ENCODE measurements around the gene DPM2. TPM values are rescaled to one million over a fixed set of nuclear protein-coding genes. Genes with fewer than 3 reads are reported as not detected.
A peak's percentile ranks its signal among the peaks of the same experiment; 100 is the strongest.

The DPM2 gene
- polyA plus RNA-seq, 2 of the 4 experiments (the other 2 are of a cell fraction) = 41.9 to 45.9 TPM

- TF ChIP-seq REST (IDR thresholded peaks at IDR 0.05) = no peak
Measured at GRCh38 chr9:127935765-127936221, 1.9 kb downstream of the DPM2 start (continued).

GRCh38 chr9:127934986-127935385, 2.7 kb downstream of the DPM2 start:
- WGBS (ENCODE audit: missing lambda C conversion rate) = 62% methylated on average over 7 of the region's 11 CpGs
- Histone ChIP-seq H3K9me3 (no peaks in the 10 kb centered on the region), H3K4me3 (no peak overlapping the region), H3K4me1 (peaks cover 45% of the 10 kb centered on the region), H3K27ac (no peak overlapping the region), H3K4me2 (peak overlapping the region; percentile 79; the same call in 1 of the 3 replicates)
- no peak for TF ChIP-seq RAD21 (conservative IDR thresholded peaks at IDR 0.05 in 1 of 2, IDR thresholded peaks at IDR 0.05 in 1 of 2)
- ChIA-PET CTCF (interaction anchor here (0.9 to 35.7 kb wide), 5 partner anchors 9 to 183 kb away, joined by 3 to 827 read pairs (median 43); no protein-coding TSS in a partner anchor), POLR2A (no interaction called here)
- no peak for DNase-seq (ENCODE audit: low read depth in 1 of 2, low spot score in 1 of 2)
- ATAC-seq = no peak
- FAIRE-seq = no peak

- peaks cover 48% of the 10 kb centered on the region for H3K4me1 ChIP-seq
- CTCF ChIA-PET = interaction anchor here (0.9 to 35.7 kb wide), 6 partner anchors 9 to 184 kb away, joined by 3 to 827 read pairs (median 24); no protein-coding TSS in a partner anchor
- no peak overlapping the region for H3K4me2 ChIP-seq
- FAIRE-seq = no peak
- POLR2A ChIA-PET = interaction anchor here (0.6 kb wide), 1 partner anchor 145 kb away, joined by 10 read pairs; no protein-coding TSS in a partner anchor
- WGBS (ENCODE audit: missing lambda C conversion rate) = 81% methylated on average over 4 of the region's 4 CpGs
- TF ChIP-seq CTCF (IDR thresholded peaks at IDR 0.05) (0 out of 3 replicates have a peak, but pooled peaks have one; percentile 7), ZFP36 (IDR thresholded peaks at IDR 0.05; ENCODE audit: borderline replicate concordance, partially characterized antibody) (no peak)
- no peak for DNase-seq (ENCODE audit: low read depth in 1 of 2, low spot score in 1 of 2)
- H3K27ac ChIP-seq = no peak overlapping the region
- no peaks in the 10 kb centered on the region for H3K9me3 ChIP-seq
- no peak overlapping the region for H3K4me3 ChIP-seq
- ATAC-seq = no peak
Measured at GRCh38 chr9:127934248-127934647, 3.4 kb downstream of the DPM2 start.

GRCh38 chr9:127931092-127931881, 6.4 kb downstream of the DPM2 start:
- ATAC-seq = peak; percentile 48 to 57
- H3K9me3 ChIP-seq = no peaks in the 10 kb centered on the region
- peak overlapping the region; percentile 54 for H3K4me3 ChIP-seq
- ChIA-PET CTCF (interaction anchor here (0.5 to 35.7 kb wide), 6 partner anchors 8 to 196 kb away, joined by 3 to 827 read pairs (median 26); partner anchors contain the start of gene TOR2A), POLR2A (interaction anchor here (0.6 kb wide), 1 partner anchor 94 kb away, joined by 4 read pairs; no protein-coding TSS in a partner anchor)
- H3K27ac ChIP-seq = peak overlapping the region; percentile 83 to 84
- DNase-seq (ENCODE audit: low read depth in 1 of 2, low spot score in 1 of 2) = peak; percentile 77 to 86
- WGBS (ENCODE audit: missing lambda C conversion rate) = 3% methylated on average over 18 of the region's 18 CpGs
- peak overlapping the region; percentile 98 for H3K4me2 ChIP-seq
- no peak for FAIRE-seq
- H3K4me1 ChIP-seq = peaks cover 54% of the 10 kb centered on the region
- TF ChIP-seq MAX (IDR thresholded peaks at IDR 0.05) = 0 out of 2 replicates have a peak, but pooled peaks have one; percentile 13
- TF ChIP-seq ELK1 (IDR thresholded peaks at IDR 0.05; ENCODE audit: low read depth, low read length) = no peak
- no peak for TF ChIP-seq MAFK (IDR thresholded peaks at IDR 0.05; ENCODE audit: partially characterized antibody)
- no peak for TF ChIP-seq MAZ (IDR thresholded peaks at IDR 0.05; ENCODE audit: borderline replicate concordance, low read depth, low read length)
- TF ChIP-seq EP300 (IDR thresholded peaks at IDR 0.05) = no peak
- no peak for TF ChIP-seq RAD21 (conservative IDR thresholded peaks at IDR 0.05 in 1 of 2, IDR thresholded peaks at IDR 0.05 in 1 of 2)
- no peak for TF ChIP-seq HOXB13 (CRISPR knock-in tag; IDR thresholded peaks at IDR 0.05; ENCODE audit: low read depth)
- TF ChIP-seq SREBF2 (IDR thresholded peaks at IDR 0.05) = no peak
- TF ChIP-seq ATOH8 (CRISPR knock-in tag; IDR thresholded peaks at IDR 0.05; ENCODE audit: low read depth) = 0 out of 2 replicates have a peak, but pooled peaks have one; percentile 21
- peak; percentile 32 for TF ChIP-seq CHD2 (IDR thresholded peaks at IDR 0.05; ENCODE audit: low read length, partially characterized antibody)
- no peak for TF ChIP-seq EHMT2 (IDR thresholded peaks at IDR 0.05; ENCODE audit: low read depth)
- TF ChIP-seq JUN (IDR thresholded peaks at IDR 0.05) = peak in 1 of 2 experiments; percentile 20; a peak in 2 of 5 replicates
- no peak for TF ChIP-seq CHD4 (IDR thresholded peaks at IDR 0.05; ENCODE audit: borderline replicate concordance)
- no peak for TF ChIP-seq PHF8 (IDR thresholded peaks at IDR 0.05; ENCODE audit: borderline replicate concordance, low read depth)
- no peak; the same call in 1 of the 2 replicates for TF ChIP-seq POLR2AphosphoS2 (conservative IDR thresholded peaks at IDR 0.05; ENCODE audit: low read length)
- no peak for TF ChIP-seq CBX2 (IDR thresholded peaks at IDR 0.05; ENCODE audit: borderline replicate concordance, low read depth)
- 0 out of 2 replicates have a peak, but pooled peaks have one; percentile 32 for TF ChIP-seq BHLHE40 (IDR thresholded peaks at IDR 0.05; ENCODE audit: low read depth, low read length)

Measured in A549 (cell line).